DMS53 (cell line): ENCODE results near the gene SGPL1.
"Not testable (repeated sequence)": the region's sequence is repeated elsewhere in the genome, so short reads cannot be mapped to it uniquely, and the experiment has no call there.

Experiments
- DNase-seq: peaks from one replicate; lab custom pipeline; 2025; lab: John Stamatoyannopoulos, UW

The SGPL1 gene

DNA sequence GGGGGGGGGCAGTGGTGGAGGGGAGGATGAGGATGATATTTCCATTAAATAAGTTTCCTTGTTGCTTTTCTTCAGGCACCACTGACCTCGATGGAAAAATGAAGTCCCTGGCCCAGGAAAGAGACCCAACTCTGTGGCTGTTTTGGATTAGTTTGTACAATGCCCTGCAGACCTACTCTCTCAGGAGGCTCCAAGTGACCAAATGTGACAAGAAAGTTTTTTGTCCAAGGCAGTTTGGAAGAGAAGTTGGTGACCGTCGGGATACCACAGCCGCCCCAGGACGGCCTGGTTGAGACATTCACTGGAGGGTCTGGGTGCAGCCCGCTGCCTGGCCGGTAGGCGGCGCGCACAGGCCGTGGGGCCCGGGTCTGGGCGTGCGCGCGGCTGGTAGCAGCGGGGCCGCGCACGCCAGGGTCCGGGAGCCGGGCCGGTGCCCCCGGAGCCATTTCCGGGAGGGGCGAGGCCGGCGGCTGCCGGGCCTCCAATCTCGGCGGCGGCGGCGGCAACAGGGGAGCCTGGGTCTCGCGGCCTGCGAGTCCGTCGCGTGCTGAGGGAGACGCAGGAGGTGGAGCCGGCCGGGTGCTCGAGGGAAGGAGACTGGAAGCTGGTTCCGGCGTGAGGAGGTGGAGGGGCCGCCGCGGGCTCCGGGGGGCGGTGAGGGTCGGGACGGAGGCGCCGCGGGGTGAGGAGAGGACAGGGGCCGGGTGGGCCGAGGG, at the start of gene SGPL1:
TSS of gene SGPL1 (plus strand) at position 445 of the 716 bp plus-strand sequence. CDS start 906 bp downstream, outside the sequence.
- DNase-seq = peak; percentile 94

GRCh38 chr10:70768026-70768685, 47.6 kb upstream of the SGPL1 start:
- not testable (repeated sequence) for DNase-seq

DNA sequence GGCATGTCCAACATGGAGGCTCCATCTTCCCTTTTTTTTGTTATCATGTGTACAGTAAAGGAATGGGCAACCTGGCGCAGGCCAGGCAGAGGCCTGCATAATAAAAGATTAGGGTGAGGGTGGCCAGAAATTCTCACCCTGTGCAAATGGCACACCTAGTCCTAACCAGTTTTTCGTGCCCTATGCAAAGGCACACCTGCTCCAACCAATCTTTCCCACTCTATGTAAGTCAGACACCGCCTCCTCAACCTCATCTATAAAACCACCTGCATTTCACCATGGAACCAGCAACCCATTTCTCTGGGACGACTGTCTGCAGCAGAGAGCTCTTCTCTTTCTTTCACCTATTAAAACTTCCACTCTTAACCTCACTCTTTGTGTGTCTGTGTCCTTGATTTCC, 46.6 kb upstream of the SGPL1 start:
- DNase-seq = no peak

- DNase-seq = no peak
Observed at GRCh38 chr10:70770001-70770400, 45.7 kb upstream of the SGPL1 start.

DNA sequence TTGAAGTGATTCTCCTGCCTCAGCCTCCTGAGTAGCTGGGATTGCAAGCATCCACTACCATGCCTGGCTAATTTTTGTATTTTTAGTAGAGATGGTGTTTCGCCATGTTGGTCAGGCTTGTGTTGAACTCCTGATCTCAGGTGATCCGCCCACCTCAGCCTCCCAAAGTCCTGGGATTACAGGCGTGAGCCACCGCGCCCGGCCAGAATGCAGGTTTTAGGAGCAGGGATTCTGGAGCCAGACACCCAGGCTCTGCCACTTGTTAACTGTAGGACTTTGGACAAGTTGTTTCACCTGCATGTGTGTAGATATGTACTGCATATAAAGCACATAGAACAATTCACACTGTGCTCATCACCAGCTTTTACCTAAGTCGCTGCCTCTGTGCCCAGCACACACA, 45.2 kb upstream of the SGPL1 start:
- not testable (repeated sequence) for DNase-seq

GRCh38 chr10:70771311-70772194, 44.2 kb upstream of the SGPL1 start:
- DNase-seq = no peak

GRCh38 chr10:70772627-70773026, 43.1 kb upstream of the SGPL1 start:
- no peak for DNase-seq

DNA sequence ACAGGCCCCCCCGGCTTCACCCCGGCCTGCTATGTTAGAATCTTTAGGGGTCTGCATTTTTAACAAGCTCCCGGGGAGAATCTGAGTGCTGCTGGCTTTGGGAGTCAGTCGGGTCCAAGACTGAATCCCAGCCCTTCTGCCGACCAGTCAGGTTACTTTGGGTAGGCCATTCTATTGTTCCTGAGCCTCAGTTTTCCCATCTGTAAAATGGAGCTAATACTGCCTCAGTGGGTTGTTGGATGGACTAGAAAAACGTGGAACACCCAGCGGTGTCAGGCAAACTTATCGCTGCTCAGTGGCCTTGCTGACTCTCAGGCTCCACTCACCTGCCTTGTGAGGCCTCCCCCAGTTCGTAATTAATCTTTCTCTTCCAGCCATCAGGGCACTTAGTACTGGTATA, 42.3 kb upstream of the SGPL1 start:
- DNase-seq = no peak

DNA sequence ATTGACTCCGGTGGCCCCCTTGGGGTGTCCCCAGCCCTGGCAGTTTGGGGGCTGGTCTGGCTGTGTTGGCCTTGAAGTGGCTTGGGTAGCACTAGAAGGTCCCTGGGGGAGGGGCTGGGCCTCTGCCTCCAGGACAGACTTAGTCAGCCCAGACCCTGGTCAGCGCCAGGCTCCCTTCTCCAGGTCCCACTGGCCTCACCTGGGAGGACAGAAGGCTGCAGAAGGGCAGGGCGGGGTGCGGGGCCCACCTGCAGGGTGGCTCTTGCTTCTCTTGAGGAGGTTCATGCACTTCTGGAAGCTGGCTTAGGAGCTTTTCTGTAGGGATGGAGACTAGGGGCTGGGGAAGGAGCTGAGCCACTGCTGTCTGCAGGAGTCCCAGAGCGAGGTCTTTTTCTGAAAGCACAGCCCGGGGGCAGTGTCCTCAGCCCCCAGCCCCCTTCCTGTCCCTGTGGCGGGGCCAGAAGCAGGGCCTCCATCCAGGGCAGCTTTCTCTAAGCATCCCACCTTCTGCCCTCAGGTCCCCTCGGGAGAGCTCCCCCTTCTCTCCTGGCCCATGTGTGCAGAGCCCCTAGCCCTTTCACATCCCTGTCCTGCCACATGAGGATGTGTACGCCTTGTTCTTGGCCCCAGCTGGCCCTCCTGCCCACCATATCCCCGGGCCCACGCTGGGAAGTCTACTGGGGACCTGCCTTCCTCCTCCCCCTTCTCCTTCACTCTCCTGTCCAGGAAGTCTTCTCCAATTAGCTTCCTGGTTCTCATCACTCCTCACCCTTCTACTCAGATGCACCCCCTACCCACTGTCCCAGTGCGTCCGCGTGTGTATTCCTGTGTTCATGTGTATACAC, 41.6 kb upstream of the SGPL1 start:
- no peak for DNase-seq

- no peak for DNase-seq
Observed at GRCh38 chr10:70774810-70775678, 40.7 kb upstream of the SGPL1 start.

GRCh38 chr10:70775679-70776454, 39.9 kb upstream of the SGPL1 start:
- DNase-seq = no peak

DNA sequence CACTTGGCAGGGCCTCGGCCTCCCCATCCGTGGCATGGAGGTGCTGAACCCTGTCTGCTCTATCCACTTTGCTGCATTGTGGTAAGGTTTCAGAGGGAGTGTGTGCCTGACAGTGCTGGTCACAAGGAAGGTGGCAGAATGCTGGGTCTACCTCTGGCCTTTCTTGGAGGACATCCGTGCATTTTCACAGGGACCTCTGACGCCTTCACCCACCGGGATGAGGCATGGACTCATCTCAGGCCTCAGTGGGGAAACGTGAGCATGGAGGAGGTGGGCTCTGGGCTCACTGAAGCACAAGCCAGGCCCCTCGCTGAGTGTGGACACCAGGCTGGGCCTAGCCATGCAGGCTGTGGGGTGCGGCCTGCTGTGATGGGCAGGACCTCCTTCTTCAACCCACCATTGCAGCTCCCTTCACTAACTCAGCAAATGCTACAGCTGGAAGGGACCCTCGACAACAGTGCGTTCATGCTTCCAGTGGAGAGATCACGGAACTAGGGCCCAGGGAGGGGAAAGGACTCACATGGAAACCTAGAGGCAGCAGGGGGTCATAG, 39.2 kb upstream of the SGPL1 start:
- DNase-seq = no peak

DNA sequence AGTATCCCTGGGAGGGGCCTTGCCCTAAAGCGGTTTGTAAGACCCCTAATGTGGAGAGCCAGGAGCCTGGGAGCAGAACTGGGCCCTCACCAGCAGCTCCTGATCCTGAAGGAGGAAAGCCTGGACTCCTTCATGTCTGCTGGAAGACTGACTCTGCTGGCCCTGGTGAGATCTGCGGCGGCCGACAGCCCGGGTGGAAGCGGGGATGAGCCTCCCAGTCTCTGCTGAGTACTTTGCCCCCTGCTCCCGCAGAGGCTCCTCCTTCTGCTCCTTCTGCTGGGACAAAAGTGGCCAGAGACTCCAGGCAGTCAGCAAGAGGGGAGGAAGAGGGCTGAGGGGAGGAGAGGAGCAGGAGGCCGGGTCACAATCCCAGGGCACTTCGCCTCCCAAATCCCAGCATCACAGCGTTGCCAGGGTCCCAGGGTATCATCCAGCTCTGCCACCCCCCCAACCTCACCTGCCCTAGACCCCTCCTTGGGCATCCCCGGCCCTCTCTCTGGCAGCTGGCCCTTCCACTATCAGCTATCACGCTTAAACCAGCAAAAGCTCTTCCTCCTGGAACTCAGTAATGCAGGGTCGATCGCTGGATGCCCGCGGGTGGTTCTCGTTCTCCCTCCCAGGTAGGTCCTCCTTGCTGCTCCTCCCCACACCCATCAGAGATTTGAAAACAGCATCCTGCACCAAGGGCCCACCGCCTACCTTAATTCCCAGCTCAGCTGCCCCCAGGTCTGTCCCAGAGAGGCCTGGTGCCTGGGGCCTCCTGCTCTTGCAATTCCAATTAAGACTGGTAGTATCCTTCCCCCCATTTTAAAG, 38.5 kb upstream of the SGPL1 start:
- DNase-seq = no peak

- DNase-seq = no peak
Observed at GRCh38 chr10:70778267-70778924, 37.4 kb upstream of the SGPL1 start.

- DNase-seq = peak; percentile 12
Observed at GRCh38 chr10:70779088-70779487, 36.7 kb upstream of the SGPL1 start.

GRCh38 chr10:70779511-70780369, 36.0 kb upstream of the SGPL1 start:
- DNase-seq = no peak

GRCh38 chr10:70780370-70780760, 35.4 kb upstream of the SGPL1 start:
- no peak for DNase-seq
